NB4 (cell line): ENCODE results near the gene ARFGAP1.

ENCODE experiments used
- DNase-seq: peaks from one replicate; pipeline ENCODE4 v3.0.0; 2010; ENCODE audit warnings: low read depth
- H3K4me3 ChIP-seq: one replicate; pipeline ENCODE4 v1.5.1; 2011; ENCODE audit warnings: mild to moderate bottlenecking, low read depth, low read length, moderate library complexity
- CTCF ChIP-seq: IDR thresholded peaks from one replicate; pipeline ENCODE4 v1.5.1; 2012; ENCODE audit warnings: low read depth, low read length
- MAX ChIP-seq: IDR thresholded peaks from 2 replicates; pipeline ENCODE4 v1.6.1; 2011; ENCODE audit warnings: low read depth, low read length
- MYC ChIP-seq: IDR thresholded peaks from 2 replicates; pipeline ENCODE4 v1.6.1; 2011; ENCODE audit warnings: low read depth, low read length
- POLR2A ChIP-seq: IDR thresholded peaks from 2 replicates; pipeline ENCODE4 v1.6.1; 2011; ENCODE audit warnings: mild to moderate bottlenecking; ENCODE audit not compliant: insufficient read length; ENCODE audit errors: extremely low read depth

The ARFGAP1 gene

GRCh38 chr20:63238031-63238430 lies 34.6 kb upstream of the ARFGAP1 start:
- no peak for DNase-seq
- H3K4me3 ChIP-seq: no peak overlapping the region
- TF ChIP-seq POLR2A: no peak
- no peak for TF ChIP-seq MAX
- no peak for TF ChIP-seq CTCF
- TF ChIP-seq MYC: no peak

- TF ChIP-seq MYC (no peak), POLR2A (no peak), MAX (peak; percentile 67), CTCF (peak; percentile 20)
- DNase-seq: peak; percentile 49
- no peak overlapping the region for H3K4me3 ChIP-seq
Observed at GRCh38 chr20:63238514-63239125, 34.0 kb upstream of the ARFGAP1 start.

- H3K4me3 ChIP-seq: no peak overlapping the region
- TF ChIP-seq MYC (no peak), POLR2A (no peak), MAX (no peak), CTCF (no peak)
- DNase-seq: no peak
Observed at GRCh38 chr20:63239431-63239830, 33.2 kb upstream of the ARFGAP1 start.

GRCh38 chr20:63240004-63240403 lies 32.6 kb upstream of the ARFGAP1 start:
- H3K4me3 ChIP-seq: no peak overlapping the region
- no peak for DNase-seq
- TF ChIP-seq MAX (no peak), CTCF (no peak), MYC (no peak), POLR2A (no peak)

- TF ChIP-seq POLR2A (no peak), MYC (no peak), MAX (no peak), CTCF (no peak)
- DNase-seq: no peak
- H3K4me3 ChIP-seq: no peak overlapping the region
Observed at GRCh38 chr20:63241272-63241671, 31.3 kb upstream of the ARFGAP1 start.
